Mesothelial cell of epicardium (in vitro differentiated cells): ENCODE measurements around the gene CCNY. TPM values are rescaled to one million over a fixed set of nuclear protein-coding genes. Genes with fewer than 3 reads are reported as not detected.

Experiments
- DNase-seq, 2 experiments: peaks; one replicate each; pipeline ENCODE4 v3.0.0; 2021; ENCODE audit warnings: low spot score in 2 of 2; ENCODE audit not compliant: unreplicated experiment in 2 of 2
- H3K27ac Mint-ChIP-seq: 2 replicates; pipeline ENCODE4 v1.8.0; 2021; ENCODE audit warnings: mixed read lengths
- H3K27me3 Mint-ChIP-seq: 2 replicates; pipeline ENCODE4 v1.8.0; 2021; ENCODE audit warnings: low read depth, mixed read lengths
- H3K36me3 Mint-ChIP-seq: 2 replicates; pipeline ENCODE4 v1.8.0; 2021; ENCODE audit warnings: mixed read lengths
- H3K4me1 Mint-ChIP-seq: 2 replicates; pipeline ENCODE4 v1.8.0; 2021; ENCODE audit warnings: mixed read lengths
- H3K4me3 Mint-ChIP-seq: 2 replicates; pipeline ENCODE4 v1.8.0; 2021; ENCODE audit warnings: mild to moderate bottlenecking, moderate library complexity, mixed read lengths
- H3K9me3 Mint-ChIP-seq: 2 replicates; pipeline ENCODE4 v1.8.0; 2021; ENCODE audit warnings: mixed read lengths
- CTCF ChIP-seq: fragments of 200-600 bp; sonication (generic); IDR thresholded peaks from one replicate; pipeline ENCODE4 v1.5.0; 2021; ENCODE audit warnings: antibody characterized with exemption; ENCODE audit not compliant: unreplicated experiment
- total RNA-seq: library from RNA; stranded (reverse); gene quantifications from 3 replicates; pipeline ENCODE4 v1.2.1, GENCODE V29; 2021

Gene CCNY
- total RNA-seq, 1 donor from 2014 or later = 75.4 TPM

GRCh38 chr10:35316218-35316967 is 19.9 kb upstream of the CCNY start:
- DNase-seq = no peak
- Mint-ChIP-seq H3K27me3 (no peaks in the 10 kb centered on the region), H3K9me3 (peaks cover 11% of the 10 kb centered on the region), H3K4me3 (no peak overlapping the region), H3K36me3 (peaks cover 41% of the 10 kb centered on the region), H3K27ac (no peak overlapping the region), H3K4me1 (no peaks in the 10 kb centered on the region)
- TF ChIP-seq CTCF = no peak

GRCh38 chr10:35318551-35318950 is 17.8 kb upstream of the CCNY start:
- Mint-ChIP-seq H3K9me3 (peaks cover 17% of the 10 kb centered on the region), H3K4me3 (no peak overlapping the region), H3K4me1 (no peaks in the 10 kb centered on the region), H3K36me3 (peaks cover 51% of the 10 kb centered on the region), H3K27me3 (no peaks in the 10 kb centered on the region), H3K27ac (no peak overlapping the region)
- DNase-seq = no peak
- TF ChIP-seq CTCF = no peak

GRCh38 chr10:35320341-35320740 is 16.0 kb upstream of the CCNY start:
- TF ChIP-seq CTCF = no peak
- Mint-ChIP-seq H3K27me3 (no peaks in the 10 kb centered on the region), H3K4me1 (no peaks in the 10 kb centered on the region), H3K36me3 (peaks cover 44% of the 10 kb centered on the region), H3K27ac (no peak overlapping the region), H3K4me3 (no peak overlapping the region), H3K9me3 (peaks cover 10% of the 10 kb centered on the region)
- no peak for DNase-seq

- H3K9me3 Mint-ChIP-seq = peaks cover 6% of the 10 kb centered on the region
- no peak for DNase-seq
- TF ChIP-seq CTCF = no peak
- no peaks in the 10 kb centered on the region for H3K4me1 Mint-ChIP-seq
- no peak overlapping the region for H3K4me3 Mint-ChIP-seq
- H3K27me3 Mint-ChIP-seq = no peaks in the 10 kb centered on the region
- no peak overlapping the region for H3K27ac Mint-ChIP-seq
- peaks cover 31% of the 10 kb centered on the region for H3K36me3 Mint-ChIP-seq
These were observed 13.7 kb upstream of the CCNY start for GRCh38 chr10:35322636-35323035.

GRCh38 chr10:35324196-35324595 is 12.1 kb upstream of the CCNY start:
- Mint-ChIP-seq H3K4me3 (no peak overlapping the region), H3K9me3 (peaks cover 6% of the 10 kb centered on the region), H3K27ac (no peak overlapping the region), H3K4me1 (peaks cover 4% of the 10 kb centered on the region), H3K36me3 (peaks cover 28% of the 10 kb centered on the region), H3K27me3 (no peaks in the 10 kb centered on the region)
- no peak for TF ChIP-seq CTCF
- DNase-seq = no peak
